Glutamatergic neuron (in vitro differentiated cells): ENCODE data around the gene HS2ST1. TPM values are rescaled to one million over a fixed set of nuclear protein-coding genes. Genes with fewer than 3 reads are reported as not detected.

Experiments used
- DNase-seq: peaks from one replicate; pipeline ENCODE4 v3.0.0; 2022
- H3K27ac Mint-ChIP-seq: one replicate; pipeline ENCODE4 v1.8.0; 2020; ENCODE audit warnings: mild to moderate bottlenecking, mixed read lengths, inconsistent platforms; ENCODE audit not compliant: unreplicated experiment
- H3K27me3 Mint-ChIP-seq: one replicate; pipeline ENCODE4 v1.8.0; 2020; ENCODE audit warnings: mild to moderate bottlenecking, moderate library complexity, mixed read lengths, inconsistent platforms; ENCODE audit not compliant: unreplicated experiment
- H3K36me3 Mint-ChIP-seq: one replicate; pipeline ENCODE4 v1.8.0; 2020; ENCODE audit warnings: mild to moderate bottlenecking, mixed read lengths, inconsistent platforms; ENCODE audit not compliant: unreplicated experiment
- H3K4me1 Mint-ChIP-seq: one replicate; pipeline ENCODE4 v1.8.0; 2020; ENCODE audit warnings: mild to moderate bottlenecking, low read depth, mixed read lengths, inconsistent platforms; ENCODE audit not compliant: unreplicated experiment
- H3K4me3 Mint-ChIP-seq: one replicate; pipeline ENCODE4 v1.8.0; 2020; ENCODE audit warnings: mild to moderate bottlenecking, mixed read lengths, inconsistent platforms; ENCODE audit not compliant: unreplicated experiment
- H3K9me3 Mint-ChIP-seq: one replicate; pipeline ENCODE4 v1.8.0; 2020; ENCODE audit warnings: mild to moderate bottlenecking, moderate library complexity, mixed read lengths, inconsistent platforms; ENCODE audit not compliant: unreplicated experiment
- total RNA-seq: library from RNA; stranded (reverse); fragmentation: NEBNext Ultra II Directional; extraction: Animal tissue kit (Norgen Biotek cat#: 25700); gene quantifications from one replicate; pipeline ENCODE4 v1.2.1, GENCODE V29; 2021; ENCODE audit not compliant: unreplicated experiment
- TF ChIP-seq, protein P1 (sequence below): fragments of 200-600 bp; sonication (generic); IDR thresholded peaks from one replicate; pipeline ENCODE4 v1.5.0; 2021; ENCODE audit not compliant: partially characterized antibody, unreplicated experiment

Gene HS2ST1
- total RNA-seq, 1 donor from 2014 or later, result 12.9 TPM

DNA sequence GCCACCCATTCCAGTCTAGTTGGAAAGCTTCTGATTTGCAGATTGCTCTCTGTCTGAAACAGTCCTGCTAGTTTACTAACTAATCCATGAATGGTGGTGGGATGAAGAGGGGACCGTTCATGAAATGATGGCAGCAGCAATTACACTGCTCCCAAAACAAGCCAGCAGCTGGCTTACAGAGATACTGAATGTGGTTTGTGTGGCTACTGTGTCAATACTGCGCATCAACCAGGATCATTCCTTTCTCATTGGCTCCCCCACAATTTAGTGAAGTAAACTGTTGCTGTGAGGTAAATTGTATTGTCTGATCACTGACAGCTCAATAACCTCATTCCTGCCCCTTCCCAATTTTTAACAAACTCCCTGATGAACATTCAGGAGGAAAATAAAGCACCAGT, 222.9 kb downstream of the HS2ST1 start:
- DNase-seq, result no peak
- TF ChIP-seq, protein P1, sequence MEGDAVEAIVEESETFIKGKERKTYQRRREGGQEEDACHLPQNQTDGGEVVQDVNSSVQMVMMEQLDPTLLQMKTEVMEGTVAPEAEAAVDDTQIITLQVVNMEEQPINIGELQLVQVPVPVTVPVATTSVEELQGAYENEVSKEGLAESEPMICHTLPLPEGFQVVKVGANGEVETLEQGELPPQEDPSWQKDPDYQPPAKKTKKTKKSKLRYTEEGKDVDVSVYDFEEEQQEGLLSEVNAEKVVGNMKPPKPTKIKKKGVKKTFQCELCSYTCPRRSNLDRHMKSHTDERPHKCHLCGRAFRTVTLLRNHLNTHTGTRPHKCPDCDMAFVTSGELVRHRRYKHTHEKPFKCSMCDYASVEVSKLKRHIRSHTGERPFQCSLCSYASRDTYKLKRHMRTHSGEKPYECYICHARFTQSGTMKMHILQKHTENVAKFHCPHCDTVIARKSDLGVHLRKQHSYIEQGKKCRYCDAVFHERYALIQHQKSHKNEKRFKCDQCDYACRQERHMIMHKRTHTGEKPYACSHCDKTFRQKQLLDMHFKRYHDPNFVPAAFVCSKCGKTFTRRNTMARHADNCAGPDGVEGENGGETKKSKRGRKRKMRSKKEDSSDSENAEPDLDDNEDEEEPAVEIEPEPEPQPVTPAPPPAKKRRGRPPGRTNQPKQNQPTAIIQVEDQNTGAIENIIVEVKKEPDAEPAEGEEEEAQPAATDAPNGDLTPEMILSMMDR, result no peak
- H3K27ac Mint-ChIP-seq, result no peak overlapping the region
- H3K27me3 Mint-ChIP-seq, result no peaks in the 10 kb centered on the region
- no peaks in the 10 kb centered on the region for H3K4me1 Mint-ChIP-seq
- H3K36me3 Mint-ChIP-seq, result no peaks in the 10 kb centered on the region
- no peaks in the 10 kb centered on the region for H3K9me3 Mint-ChIP-seq
- no peak overlapping the region for H3K4me3 Mint-ChIP-seq

- H3K36me3 Mint-ChIP-seq, result no peaks in the 10 kb centered on the region
- no peak overlapping the region for H3K27ac Mint-ChIP-seq
- no peak overlapping the region for H3K4me3 Mint-ChIP-seq
- H3K27me3 Mint-ChIP-seq, result peaks cover 1% of the 10 kb centered on the region
- DNase-seq, result no peak
- no peaks in the 10 kb centered on the region for H3K4me1 Mint-ChIP-seq
- no peaks in the 10 kb centered on the region for H3K9me3 Mint-ChIP-seq
- TF ChIP-seq, protein P1, result no peak
Observed at GRCh38 chr1:87140831-87141540, 226.6 kb downstream of the HS2ST1 start.

DNA sequence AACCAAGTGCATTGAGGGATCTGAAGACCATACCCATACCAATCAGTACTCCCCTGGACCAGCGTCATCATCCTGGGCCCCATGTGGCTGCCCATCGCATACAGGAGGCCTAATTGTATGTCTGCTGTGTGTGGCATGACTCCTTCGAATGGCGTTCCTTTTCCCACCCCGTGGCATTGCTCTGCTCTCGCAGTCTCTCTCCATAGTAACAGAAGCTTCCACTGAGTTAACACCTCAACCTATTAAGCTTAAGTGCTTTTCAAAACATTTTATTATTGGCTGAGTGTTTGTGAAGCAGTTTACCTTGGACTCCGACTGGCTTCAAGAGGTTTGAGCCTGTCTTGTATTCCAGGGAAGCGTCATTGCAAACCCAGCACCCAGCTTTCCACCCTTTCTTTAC, 227.1 kb downstream of the HS2ST1 start:
- H3K27ac Mint-ChIP-seq, result no peak overlapping the region
- peaks cover 1% of the 10 kb centered on the region for H3K27me3 Mint-ChIP-seq
- no peak for DNase-seq
- H3K36me3 Mint-ChIP-seq, result no peaks in the 10 kb centered on the region
- TF ChIP-seq, protein P1, result no peak
- H3K4me1 Mint-ChIP-seq, result no peaks in the 10 kb centered on the region
- no peaks in the 10 kb centered on the region for H3K9me3 Mint-ChIP-seq
- H3K4me3 Mint-ChIP-seq, result no peak overlapping the region

- Mint-ChIP-seq H3K9me3 (no peaks in the 10 kb centered on the region), H3K4me3 (no peak overlapping the region), H3K4me1 (no peaks in the 10 kb centered on the region), H3K27me3 (peaks cover 1% of the 10 kb centered on the region), H3K27ac (no peak overlapping the region), H3K36me3 (no peaks in the 10 kb centered on the region)
- TF ChIP-seq, protein P1, result no peak
- DNase-seq, result no peak
Observed at GRCh38 chr1:87143413-87144135, 229.1 kb downstream of the HS2ST1 start.

GRCh38 chr1:87144316-87144895, 230.0 kb downstream of the HS2ST1 start:
- no peak for DNase-seq
- Mint-ChIP-seq H3K36me3 (no peaks in the 10 kb centered on the region), H3K27ac (no peak overlapping the region), H3K4me1 (peaks cover 3% of the 10 kb centered on the region), H3K4me3 (no peak overlapping the region), H3K9me3 (no peaks in the 10 kb centered on the region), H3K27me3 (peaks cover 1% of the 10 kb centered on the region)
- TF ChIP-seq, protein P1, result no peak
